CD14-positive monocyte (primary cell): ENCODE results near the gene TMEM119. TPM values are rescaled to one million over a fixed set of nuclear protein-coding genes. Genes with fewer than 3 reads are reported as not detected.

Source experiments
- DNase-seq, 3 donors: peaks; one replicate each; pipeline ENCODE4 v3.0.0-alpha.2; 2011 to 2022
- H2AFZ ChIP-seq: 2 replicates; pipeline ENCODE4 v1.6.0; 2012; ENCODE audit warnings: mild to moderate bottlenecking, low read depth, low read length, inconsistent platforms; ENCODE audit not compliant: insufficient read depth, poor library complexity, severe bottlenecking
- H3K27ac ChIP-seq, 2 donors: 1 replicate in 1 of 2; 2 replicates in 1 of 2; pipeline ENCODE4 v1.5.1; 2012 to 2013; ENCODE audit warnings: low read length in 2 of 2, control low read depth in 1 of 2, inconsistent platforms in 1 of 2, low read depth in 1 of 2, mild to moderate bottlenecking in 1 of 2
- H3K27me3 ChIP-seq, 2 donors: one replicate each; pipeline versions ENCODE4 v1.6.0 to v1.6.1; 2011 to 2013; ENCODE audit warnings: low read length in 2 of 2; ENCODE audit not compliant: control insufficient read depth in 2 of 2, insufficient read depth in 2 of 2
- H3K36me3 ChIP-seq, 2 donors: replicated peaks in 1 of 2; 1 replicate in 1 of 2; 2 replicates in 1 of 2; pipeline versions ENCODE4 v1.5.1 to v1.6.1; 2012 to 2013; ENCODE audit warnings: low read length in 2 of 2, control low read depth in 1 of 2, inconsistent platforms in 1 of 2, mild to moderate bottlenecking in 1 of 2; ENCODE audit not compliant: insufficient read depth in 2 of 2, control insufficient read depth in 1 of 2
- H3K4me1 ChIP-seq, 2 donors: 1 replicate in 1 of 2; 2 replicates in 1 of 2; pipeline versions ENCODE4 v1.5.1 to v1.6.1; 2012 to 2013; ENCODE audit warnings: low read length in 2 of 2, control low read depth in 1 of 2, inconsistent platforms in 1 of 2, mild to moderate bottlenecking in 1 of 2, moderate library complexity in 1 of 2; ENCODE audit not compliant: insufficient read depth in 2 of 2, control insufficient read depth in 1 of 2
- H3K4me2 ChIP-seq: replicated peaks from 2 replicates; pipeline ENCODE3; 2012; ENCODE audit warnings: low read length, moderate library complexity, mild to moderate bottlenecking; ENCODE audit not compliant: poor library complexity, severe bottlenecking; ENCODE audit errors: extremely low read depth
- H3K4me3 ChIP-seq, 3 experiments: fragments of 200-600 bp in 1 of 3; sonication (generic) in 1 of 3; replicated peaks in 1 of 3; 1 replicate in 2 of 3; 2 replicates in 1 of 3; pipeline ENCODE4 v1.5.1; 2011 to 2013; ENCODE audit warnings: low read length in 3 of 3, mild to moderate bottlenecking in 3 of 3, control low read depth in 2 of 3, low read depth in 2 of 3, inconsistent platforms in 1 of 3, moderate library complexity in 1 of 3
- H3K79me2 ChIP-seq: 2 replicates; pipeline ENCODE4 v1.6.0; 2012; ENCODE audit warnings: mild to moderate bottlenecking, control low read depth, inconsistent platforms, low read length, moderate library complexity; ENCODE audit not compliant: insufficient read depth
- H3K9ac ChIP-seq: 2 replicates; pipeline ENCODE4 v1.6.0; 2017; ENCODE audit warnings: low read length, mild to moderate bottlenecking; ENCODE audit not compliant: insufficient read depth, poor library complexity, severe bottlenecking
- H3K9me3 ChIP-seq, 2 donors: replicated peaks in 1 of 2; 1 replicate in 1 of 2; 2 replicates in 1 of 2; pipeline versions ENCODE4 v1.5.1 to v1.6.1; 2012 to 2013; ENCODE audit warnings: low read length in 2 of 2, control low read depth in 1 of 2; ENCODE audit not compliant: control insufficient read depth in 1 of 2, insufficient read depth in 1 of 2
- H4K20me1 ChIP-seq: 2 replicates; pipeline ENCODE4 v1.6.0; 2012; ENCODE audit warnings: mild to moderate bottlenecking, low read length, control low read depth, moderate library complexity; ENCODE audit not compliant: insufficient read depth
- H3K27ac Mint-ChIP-seq, 7 donors: one replicate each; pipeline ENCODE4 v1.8.0; 2020; ENCODE audit warnings: mild to moderate bottlenecking in 7 of 7, mixed read lengths in 7 of 7, moderate library complexity in 6 of 7, inconsistent platforms in 2 of 7
- H3K27me3 Mint-ChIP-seq, 3 donors: one replicate each; pipeline ENCODE4 v1.8.0; 2021 to 2022; ENCODE audit warnings: low read depth in 3 of 3, mild to moderate bottlenecking in 3 of 3, mixed read lengths in 3 of 3, moderate library complexity in 3 of 3, inconsistent platforms in 1 of 3
- H3K36me3 Mint-ChIP-seq, 2 donors: one replicate each; pipeline ENCODE4 v1.8.0; 2020; ENCODE audit warnings: mixed read lengths in 2 of 2, inconsistent platforms in 1 of 2, mild to moderate bottlenecking in 1 of 2
- H3K4me1 Mint-ChIP-seq: one replicate; pipeline ENCODE4 v1.8.0; 2020; ENCODE audit warnings: mild to moderate bottlenecking, mixed read lengths
- H3K4me3 Mint-ChIP-seq, 2 donors: one replicate each; pipeline ENCODE4 v1.8.0; 2020; ENCODE audit warnings: mild to moderate bottlenecking in 2 of 2, mixed read lengths in 2 of 2, moderate library complexity in 1 of 2
- H3K9me3 Mint-ChIP-seq, 7 donors: one replicate each; pipeline ENCODE4 v1.8.0; 2020 to 2022; ENCODE audit warnings: mixed read lengths in 7 of 7, mild to moderate bottlenecking in 6 of 7, moderate library complexity in 6 of 7, inconsistent platforms in 2 of 7
- WGBS: methylation state at CpG from one replicate; pipeline ENCODE4 v1.1.5; 2013; ENCODE audit warnings: missing lambda C conversion rate; ENCODE audit not compliant: insufficient coverage; 5-methylcytosine and 5-hydroxymethylcytosine counted together
- intact Hi-C, 2 donors: fragments of 100-400 bp; cut with micrococcal nuclease; formaldehyde crosslinking; loops; one replicate each; pipeline versions ENCODE4 v1.15.0 to v1.15.1; 2023
- polyA plus RNA-seq, 3 donors: library from polyadenylated mRNA; depleted of rRNA in 1 of 3; unstranded in 2 of 3; stranded (reverse) in 1 of 3; fragments of 300-500 nt in 2 of 3; fragments of >200 nt in 1 of 3; fragmentation: Illumina TruSeq in 2 of 3; gene quantifications; 1 replicate in 2 of 3; 2 replicates in 1 of 3; pipeline ENCODE4 v1.2.3, GENCODE V29; 2012 to 2021
- TF ChIP-seq, protein P1 (sequence below): fragments of 200-600 bp; IDR thresholded peaks from one replicate; pipeline ENCODE4 v1.8.0; 2022; ENCODE audit warnings: antibody characterized with exemption, mild to moderate bottlenecking

TMEM119 gene
- polyA plus RNA-seq, 3 donors = 0.18 to 0.85 (median 0.56) TPM

DNA sequence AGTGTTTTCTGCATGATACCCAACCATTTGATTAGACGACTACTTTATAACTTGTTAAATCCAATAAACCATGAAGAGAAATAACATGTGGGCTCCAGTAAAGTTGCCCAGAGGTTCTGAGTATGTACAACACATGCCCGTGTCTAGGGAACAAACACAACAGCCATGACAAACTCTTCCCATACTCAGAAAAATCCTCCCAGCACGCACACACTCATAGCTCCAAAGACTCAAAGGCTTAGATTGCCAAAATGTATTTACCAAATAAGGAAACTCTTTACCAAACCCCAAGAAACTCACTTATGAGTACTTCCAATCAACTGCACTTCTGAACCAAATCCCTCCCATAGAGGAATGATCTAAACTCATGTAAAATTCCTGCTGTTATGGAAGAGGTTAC is 54.2 kb downstream of the TMEM119 start:
- H3K36me3 ChIP-seq = peaks cover 70 to 83% of the 10 kb centered on the region in 2 donors
- H3K79me2 ChIP-seq = peaks cover 64% of the 10 kb centered on the region
- peaks cover 22% of the 10 kb centered on the region for H4K20me1 ChIP-seq
- H3K36me3 Mint-ChIP-seq = peaks cover 63 to 80% of the 10 kb centered on the region in 2 donors
- TF ChIP-seq, protein P1, sequence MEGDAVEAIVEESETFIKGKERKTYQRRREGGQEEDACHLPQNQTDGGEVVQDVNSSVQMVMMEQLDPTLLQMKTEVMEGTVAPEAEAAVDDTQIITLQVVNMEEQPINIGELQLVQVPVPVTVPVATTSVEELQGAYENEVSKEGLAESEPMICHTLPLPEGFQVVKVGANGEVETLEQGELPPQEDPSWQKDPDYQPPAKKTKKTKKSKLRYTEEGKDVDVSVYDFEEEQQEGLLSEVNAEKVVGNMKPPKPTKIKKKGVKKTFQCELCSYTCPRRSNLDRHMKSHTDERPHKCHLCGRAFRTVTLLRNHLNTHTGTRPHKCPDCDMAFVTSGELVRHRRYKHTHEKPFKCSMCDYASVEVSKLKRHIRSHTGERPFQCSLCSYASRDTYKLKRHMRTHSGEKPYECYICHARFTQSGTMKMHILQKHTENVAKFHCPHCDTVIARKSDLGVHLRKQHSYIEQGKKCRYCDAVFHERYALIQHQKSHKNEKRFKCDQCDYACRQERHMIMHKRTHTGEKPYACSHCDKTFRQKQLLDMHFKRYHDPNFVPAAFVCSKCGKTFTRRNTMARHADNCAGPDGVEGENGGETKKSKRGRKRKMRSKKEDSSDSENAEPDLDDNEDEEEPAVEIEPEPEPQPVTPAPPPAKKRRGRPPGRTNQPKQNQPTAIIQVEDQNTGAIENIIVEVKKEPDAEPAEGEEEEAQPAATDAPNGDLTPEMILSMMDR = no peak
- H3K9me3 ChIP-seq = no peaks in the 10 kb centered on the region
- peak overlapping the region in 1 of 2 donors; percentile 20 for H3K27ac ChIP-seq
- H3K27ac Mint-ChIP-seq = no peak overlapping the region
- no peak overlapping the region for H2AFZ ChIP-seq
- no peaks in the 10 kb centered on the region for H3K27me3 ChIP-seq
- intact Hi-C loops = no loop called here
- H3K9ac ChIP-seq = no peak overlapping the region
- peaks cover 36% of the 10 kb centered on the region for H3K4me1 Mint-ChIP-seq
- H3K27me3 Mint-ChIP-seq = no peaks in the 10 kb centered on the region
- H3K4me3 Mint-ChIP-seq = no peak overlapping the region
- H3K9me3 Mint-ChIP-seq = no peaks in the 10 kb centered on the region
- no peak overlapping the region for H3K4me3 ChIP-seq
- peaks cover 36% of the 10 kb centered on the region in 2 donors for H3K4me1 ChIP-seq
- WGBS = 95% methylated on average over 2 of the region's 3 CpGs
- no peak overlapping the region for H3K4me2 ChIP-seq
- no peak for DNase-seq

DNA sequence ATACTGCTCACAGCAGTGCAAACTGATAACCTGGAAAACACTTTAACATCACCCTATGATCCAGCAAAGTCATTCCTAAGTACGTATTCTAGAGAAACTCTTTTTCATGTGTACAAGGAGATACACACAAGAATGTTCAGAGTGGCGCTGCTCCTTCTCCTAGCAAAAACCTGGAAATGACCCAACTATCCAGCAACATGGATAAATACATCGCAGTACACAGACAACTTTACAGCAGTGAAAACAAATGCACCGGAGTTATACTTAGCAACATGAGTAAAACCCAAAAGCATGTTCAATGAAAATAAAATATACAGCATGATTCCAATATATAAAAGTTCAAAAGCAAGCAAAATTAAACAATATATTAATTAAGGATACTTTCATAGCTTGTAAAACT is 55.6 kb downstream of the TMEM119 start:
- H4K20me1 ChIP-seq = peaks cover 12% of the 10 kb centered on the region
- TF ChIP-seq, protein P1 = no peak
- no peak overlapping the region for H2AFZ ChIP-seq
- no peak overlapping the region for H3K9ac ChIP-seq
- no peaks in the 10 kb centered on the region for H3K9me3 Mint-ChIP-seq
- peaks cover 24 to 26% of the 10 kb centered on the region in 2 donors for H3K4me1 ChIP-seq
- H3K4me3 Mint-ChIP-seq = no peak overlapping the region
- no peaks in the 10 kb centered on the region for H3K9me3 ChIP-seq
- no peaks in the 10 kb centered on the region for H3K27me3 ChIP-seq
- DNase-seq = no peak
- WGBS = 100% methylated on average over 1 of the region's 4 CpGs
- H3K27ac ChIP-seq = peak overlapping the region in 1 of 2 donors; percentile 78
- peaks cover 77 to 88% of the 10 kb centered on the region in 2 donors for H3K36me3 ChIP-seq
- peaks cover 25% of the 10 kb centered on the region for H3K4me1 Mint-ChIP-seq
- no peak overlapping the region for H3K4me2 ChIP-seq
- intact Hi-C loops = no loop called here
- peaks cover 65% of the 10 kb centered on the region for H3K79me2 ChIP-seq
- H3K27me3 Mint-ChIP-seq = no peaks in the 10 kb centered on the region
- peaks cover 68 to 84% of the 10 kb centered on the region in 2 donors for H3K36me3 Mint-ChIP-seq
- H3K27ac Mint-ChIP-seq = peak overlapping the region in 4 of 7 donors; percentile 80 to 89 (median 86)
- no peak overlapping the region for H3K4me3 ChIP-seq

Other genes starting within 250 kb of the TMEM119 start
- gene FICD, start 82.8 kb downstream of the TMEM119 start, polyA plus RNA-seq = 1 to 10 TPM in 2 of 3 donors, under 1 TPM in 1; 1.00 to 1.9 (median 1.6) TPM
- 10 to 100 TPM; 10.3 to 20.9 (median 20.6) TPM for gene SART3, start 36.9 kb downstream of the TMEM119 start, polyA plus RNA-seq
- 100 to 1,000 TPM in 2 of 3 donors, 10 to 100 TPM in 1; 90.9 to 114 (median 111) TPM for gene ISCU, start 35.5 kb downstream of the TMEM119 start, polyA plus RNA-seq
- gene SELPLG, start 35.8 kb upstream of the TMEM119 start, polyA plus RNA-seq = 100 to 1,000 TPM; 193 to 349 (median 247) TPM
- 100 to 1,000 TPM in 2 of 3 donors, 10 to 100 TPM in 1; 77.5 to 285 (median 229) TPM for gene CORO1C, start 133.4 kb upstream of the TMEM119 start, polyA plus RNA-seq